ENCODE results near the gene ATP8A2.

- TF ChIP-seq CTCF (IDR thresholded peaks at IDR 0.05) (no peak), POLR2A (IDR thresholded peaks at IDR 0.05) (no peak)
Measured at GRCh38 chr13:25833761-25834160, 462.0 kb downstream of the ATP8A2 start.

Measured in testis (tissue), 2 donors.